ENCODE results near the gene DBX1.

DNA sequence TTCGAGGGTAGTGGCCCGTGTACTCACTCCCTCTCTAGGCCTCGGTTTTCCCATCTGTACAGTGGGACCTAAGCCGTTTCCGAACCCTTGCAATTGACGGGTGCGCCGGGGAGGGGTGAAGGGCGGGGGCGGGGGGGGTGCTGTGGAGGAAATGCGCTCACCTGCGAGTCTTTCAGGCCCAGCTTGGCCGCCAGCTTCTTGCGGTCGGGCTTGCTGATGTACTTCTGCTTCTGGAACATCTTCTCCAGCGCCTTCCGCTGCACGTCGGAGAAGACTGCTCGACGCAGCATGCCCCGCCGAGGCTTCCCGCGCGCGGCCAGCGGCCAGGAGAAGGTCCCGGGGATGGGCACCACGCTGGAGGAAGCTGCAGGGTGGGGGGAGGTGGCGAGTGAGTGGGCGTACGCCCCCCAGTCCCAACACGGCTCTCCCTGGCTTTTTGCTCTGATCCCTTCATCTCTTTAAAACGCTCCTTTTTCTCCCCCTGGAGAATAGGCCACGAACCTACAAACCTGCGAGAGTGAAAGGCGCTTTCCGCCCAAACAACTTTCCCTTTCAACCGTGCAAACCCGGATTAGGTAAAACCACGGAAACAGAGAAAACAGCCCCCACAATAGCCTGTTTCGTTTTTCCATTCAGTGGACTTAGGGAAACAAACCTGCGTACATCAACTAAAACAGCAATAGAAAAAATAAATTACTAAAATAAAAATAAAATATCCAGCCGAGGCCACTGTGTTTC, 3.2 kb downstream of the DBX1 start:
- TF ChIP-seq, protein P1, sequence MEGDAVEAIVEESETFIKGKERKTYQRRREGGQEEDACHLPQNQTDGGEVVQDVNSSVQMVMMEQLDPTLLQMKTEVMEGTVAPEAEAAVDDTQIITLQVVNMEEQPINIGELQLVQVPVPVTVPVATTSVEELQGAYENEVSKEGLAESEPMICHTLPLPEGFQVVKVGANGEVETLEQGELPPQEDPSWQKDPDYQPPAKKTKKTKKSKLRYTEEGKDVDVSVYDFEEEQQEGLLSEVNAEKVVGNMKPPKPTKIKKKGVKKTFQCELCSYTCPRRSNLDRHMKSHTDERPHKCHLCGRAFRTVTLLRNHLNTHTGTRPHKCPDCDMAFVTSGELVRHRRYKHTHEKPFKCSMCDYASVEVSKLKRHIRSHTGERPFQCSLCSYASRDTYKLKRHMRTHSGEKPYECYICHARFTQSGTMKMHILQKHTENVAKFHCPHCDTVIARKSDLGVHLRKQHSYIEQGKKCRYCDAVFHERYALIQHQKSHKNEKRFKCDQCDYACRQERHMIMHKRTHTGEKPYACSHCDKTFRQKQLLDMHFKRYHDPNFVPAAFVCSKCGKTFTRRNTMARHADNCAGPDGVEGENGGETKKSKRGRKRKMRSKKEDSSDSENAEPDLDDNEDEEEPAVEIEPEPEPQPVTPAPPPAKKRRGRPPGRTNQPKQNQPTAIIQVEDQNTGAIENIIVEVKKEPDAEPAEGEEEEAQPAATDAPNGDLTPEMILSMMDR (IDR thresholded peaks at IDR 0.05) = no peak
- no peak for TF ChIP-seq POLR2A (IDR thresholded peaks at IDR 0.05)
- TF ChIP-seq EP300 (IDR thresholded peaks at IDR 0.05) = no peak

Measured in suprapubic skin (tissue), 3 donors.